Common myeloid progenitor, CD34-positive (primary cell): ENCODE measurements around the gene AKAP12.

Experiments used
- CTCF ChIA-PET: fragments of 350-600 bp; sonication (Branson Sonifier 250); formaldehyde crosslinking; loops from one replicate; lab custom pipeline; 2021; ENCODE audit warnings: antibody characterized with exemption; lab: Charles Lee
- POLR2A ChIA-PET: fragments of 350-600 bp; sonication (Branson Sonifier 250); formaldehyde crosslinking; loops from one replicate; lab custom pipeline; 2021; ENCODE audit warnings: antibody characterized with exemption; lab: Charles Lee
- DNase-seq, 3 donors: peaks; one replicate each; pipeline versions ENCODE4 v3.0.0 to v3.0.0-alpha.2; 2013
- H3K27ac ChIP-seq, 2 experiments: 1 replicate in 1 of 2; 2 replicates in 1 of 2; pipeline ENCODE4 v1.7.0; 2013; ENCODE audit warnings: inconsistent platforms in 2 of 2, low read length in 2 of 2, mild to moderate bottlenecking in 2 of 2, low read depth in 1 of 2, moderate library complexity in 1 of 2; ENCODE audit not compliant: severe bottlenecking in 2 of 2, insufficient read depth in 1 of 2, poor library complexity in 1 of 2
- H3K27me3 ChIP-seq, 5 experiments: replicated peaks in 2 of 5; 1 replicate in 3 of 5; 2 replicates in 2 of 5; pipeline versions ENCODE4 v1.6.1 to v1.7.0; 2013; ENCODE audit warnings: low read length in 4 of 5, mild to moderate bottlenecking in 2 of 5, moderate library complexity in 2 of 5, inconsistent platforms in 1 of 5; ENCODE audit not compliant: insufficient read depth in 5 of 5, control insufficient read depth in 4 of 5
- H3K36me3 ChIP-seq, 4 experiments: 1 replicate in 2 of 4; 2 replicates in 2 of 4; pipeline versions ENCODE4 v1.6.1 to v1.7.0; 2013; ENCODE audit warnings: low read length in 3 of 4, control low read depth in 1 of 4, mild to moderate bottlenecking in 1 of 4; ENCODE audit not compliant: control insufficient read depth in 4 of 4, insufficient read depth in 4 of 4
- H3K4me1 ChIP-seq, 4 experiments: 1 replicate in 3 of 4; 2 replicates in 1 of 4; pipeline versions ENCODE4 v1.6.1 to v1.7.1; 2013; ENCODE audit warnings: low read length in 3 of 4, mild to moderate bottlenecking in 3 of 4, control low read depth in 1 of 4, inconsistent platforms in 1 of 4, moderate library complexity in 1 of 4; ENCODE audit not compliant: control insufficient read depth in 4 of 4, insufficient read depth in 4 of 4; ENCODE audit errors: control extremely low read depth in 1 of 4
- H3K4me3 ChIP-seq, 7 experiments: 1 replicate in 4 of 7; 2 replicates in 3 of 7; pipeline versions ENCODE4 v1.5.1 to v1.7.0; 2013; ENCODE audit warnings: mild to moderate bottlenecking in 7 of 7, low read length in 6 of 7, moderate library complexity in 6 of 7, inconsistent platforms in 2 of 7, low read depth in 2 of 7, control low read depth in 1 of 7; ENCODE audit not compliant: insufficient read depth in 4 of 7, control insufficient read depth in 1 of 7; ENCODE audit errors: extremely low read depth in 1 of 7
- H3K9me3 ChIP-seq, 5 experiments: 1 replicate in 4 of 5; 2 replicates in 1 of 5; pipeline versions ENCODE4 v1.6.1 to v1.7.1; 2013; ENCODE audit warnings: low read length in 4 of 5, mild to moderate bottlenecking in 2 of 5, inconsistent platforms in 1 of 5, low read depth in 1 of 5, moderate library complexity in 1 of 5; ENCODE audit not compliant: control insufficient read depth in 4 of 5, insufficient read depth in 2 of 5; ENCODE audit errors: control extremely low read depth in 1 of 5
- WGBS: methylation state at CpG from one replicate; pipeline ENCODE4 v1.1.5; 2013; ENCODE audit not compliant: insufficient coverage; 5-methylcytosine and 5-hydroxymethylcytosine counted together

Gene AKAP12

GRCh38 chr6:151207674-151208073 lies 32.1 kb upstream of the AKAP12 start:
- DNase-seq, result no peak
- 100% methylated on average over 2 of the region's 2 CpGs for WGBS
- no peak overlapping the region for H3K27ac ChIP-seq
- H3K4me1 ChIP-seq, result no peaks in the 10 kb centered on the region
- ChIA-PET POLR2A (no interaction called here), CTCF (no interaction called here)
- H3K4me3 ChIP-seq, result no peak overlapping the region
- peaks cover 0 to 5% (median 0%) of the 10 kb centered on the region in 5 experiments for H3K9me3 ChIP-seq
- peaks cover 0 to 5% (median 0%) of the 10 kb centered on the region in 5 experiments for H3K27me3 ChIP-seq
- H3K36me3 ChIP-seq, result no peaks in the 10 kb centered on the region

GRCh38 chr6:151209071-151209831 lies 30.5 kb upstream of the AKAP12 start:
- ChIA-PET CTCF (no interaction called here), POLR2A (interaction anchor here (0.7 kb wide), 1 partner anchor 98 kb away, joined by 4 read pairs; no protein-coding TSS in a partner anchor)
- Histone ChIP-seq H3K36me3 (no peaks in the 10 kb centered on the region), H3K4me3 (no peak overlapping the region), H3K4me1 (no peaks in the 10 kb centered on the region), H3K27ac (no peak overlapping the region), H3K27me3 (peaks cover 0 to 5% (median 0%) of the 10 kb centered on the region in 5 experiments), H3K9me3 (peaks cover 0 to 12% (median 0%) of the 10 kb centered on the region in 5 experiments)
- 58% methylated on average over 10 of the region's 11 CpGs for WGBS
- peak in 1 of 3 donors; percentile 4 for DNase-seq

GRCh38 chr6:151211075-151211474 lies 28.7 kb upstream of the AKAP12 start:
- DNase-seq, result no peak
- ChIA-PET CTCF (no interaction called here), POLR2A (no interaction called here)
- WGBS, result no CpG with 5 or more reads among the region's 1 CpG
- H3K27ac ChIP-seq, result no peak overlapping the region
- H3K4me3 ChIP-seq, result no peak overlapping the region
- peaks cover 0 to 12% (median 0%) of the 10 kb centered on the region in 5 experiments for H3K9me3 ChIP-seq
- no peaks in the 10 kb centered on the region for H3K36me3 ChIP-seq
- H3K4me1 ChIP-seq, result no peaks in the 10 kb centered on the region
- H3K27me3 ChIP-seq, result peaks cover 0 to 5% (median 0%) of the 10 kb centered on the region in 5 experiments

DNA sequence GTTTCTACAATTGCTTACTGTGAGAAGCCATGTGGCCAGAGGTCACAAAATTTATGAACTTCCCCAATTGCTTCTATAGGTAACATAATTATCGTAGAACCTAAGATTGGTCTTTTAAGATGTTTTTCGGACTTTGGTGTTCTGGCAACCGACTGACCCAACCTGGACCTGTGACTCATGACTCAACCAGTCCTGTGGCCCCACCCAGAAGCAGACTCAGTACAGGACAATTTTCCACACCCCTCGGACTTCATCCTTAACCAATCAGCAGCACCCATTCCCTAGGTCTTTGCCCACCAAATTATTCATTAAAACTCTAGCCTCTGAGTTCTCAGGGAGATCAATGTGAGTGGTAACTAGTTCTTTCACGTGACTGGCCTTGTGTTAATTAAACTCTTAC lies 26.4 kb upstream of the AKAP12 start:
- Histone ChIP-seq H3K27me3 (peaks cover 0 to 7% (median 0%) of the 10 kb centered on the region in 5 experiments), H3K4me3 (no peak overlapping the region), H3K36me3 (no peaks in the 10 kb centered on the region), H3K27ac (no peak overlapping the region), H3K9me3 (peaks cover 0 to 12% (median 0%) of the 10 kb centered on the region in 5 experiments), H3K4me1 (no peaks in the 10 kb centered on the region)
- ChIA-PET CTCF (no interaction called here), POLR2A (no interaction called here)
- no peak for DNase-seq
- WGBS, result 100% methylated on average over 3 of the region's 5 CpGs

DNA sequence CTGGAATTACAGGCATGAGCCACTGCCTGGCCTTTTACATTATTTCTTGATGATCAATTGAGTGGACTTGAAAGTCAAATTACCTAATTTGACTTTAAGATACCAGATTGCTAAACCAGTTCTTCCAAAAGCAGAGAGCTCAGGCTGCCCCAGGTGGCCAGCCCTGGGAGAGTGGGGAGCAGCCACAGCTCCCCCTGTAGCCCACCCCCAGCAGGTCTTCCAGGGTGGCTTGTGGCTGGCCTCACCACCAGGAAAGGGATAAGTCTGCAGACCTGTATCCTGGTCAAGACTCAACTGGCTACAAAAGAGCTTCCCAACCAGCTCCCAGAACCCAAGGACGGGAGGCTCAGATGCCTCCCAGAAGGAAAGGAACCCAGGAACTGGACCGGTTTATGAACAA lies 23.8 kb upstream of the AKAP12 start:
- Histone ChIP-seq H3K27me3 (peaks cover 0 to 4% (median 0%) of the 10 kb centered on the region in 5 experiments), H3K9me3 (peaks cover 0 to 11% (median 0%) of the 10 kb centered on the region in 5 experiments), H3K4me1 (no peaks in the 10 kb centered on the region), H3K27ac (no peak overlapping the region), H3K4me3 (no peak overlapping the region), H3K36me3 (no peaks in the 10 kb centered on the region)
- ChIA-PET CTCF (interaction anchor here (1.0 kb wide), 1 partner anchor 10 kb away, joined by 3 read pairs; no protein-coding TSS in a partner anchor), POLR2A (no interaction called here)
- 73% methylated on average over 2 of the region's 2 CpGs for WGBS
- no peak for DNase-seq

DNA sequence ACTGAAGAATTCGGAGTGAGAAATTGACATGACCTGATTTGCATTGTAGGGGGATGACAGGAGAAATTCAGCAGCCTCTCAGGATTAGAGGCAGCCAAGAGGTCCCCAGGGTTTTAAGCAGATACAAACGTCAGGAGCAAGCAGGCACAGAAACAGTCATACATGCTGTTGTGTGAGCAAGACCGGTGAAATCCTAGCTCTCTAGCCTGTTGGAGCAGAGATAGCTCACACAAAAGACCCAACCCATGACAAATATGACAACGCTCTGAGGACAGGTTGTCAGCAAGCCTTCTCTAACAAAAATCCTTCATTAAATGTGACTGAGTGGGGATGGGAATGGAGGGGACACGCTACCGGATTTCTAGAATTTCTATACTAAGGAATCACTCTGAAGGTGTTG lies 23.0 kb upstream of the AKAP12 start:
- H3K36me3 ChIP-seq, result no peaks in the 10 kb centered on the region
- peaks cover 0 to 4% (median 0%) of the 10 kb centered on the region in 5 experiments for H3K27me3 ChIP-seq
- CTCF ChIA-PET, result no interaction called here
- no peak for DNase-seq
- H3K4me3 ChIP-seq, result no peak overlapping the region
- H3K9me3 ChIP-seq, result peaks cover 0 to 8% (median 0%) of the 10 kb centered on the region in 5 experiments
- H3K4me1 ChIP-seq, result no peaks in the 10 kb centered on the region
- no peak overlapping the region for H3K27ac ChIP-seq
- POLR2A ChIA-PET, result no interaction called here
- 80% methylated on average over 6 of the region's 6 CpGs for WGBS

- DNase-seq, result no peak
- Histone ChIP-seq H3K4me1 (no peaks in the 10 kb centered on the region), H3K36me3 (no peaks in the 10 kb centered on the region), H3K4me3 (no peak overlapping the region), H3K9me3 (no peaks in the 10 kb centered on the region), H3K27ac (no peak overlapping the region), H3K27me3 (peaks cover 0 to 4% (median 0%) of the 10 kb centered on the region in 5 experiments)
- POLR2A ChIA-PET, result no interaction called here
- 100% methylated on average over 3 of the region's 3 CpGs for WGBS
- CTCF ChIA-PET, result no interaction called here
Observed at GRCh38 chr6:151219192-151219591, 20.6 kb upstream of the AKAP12 start.
